Esophagus squamous epithelium (tissue), 5 donors: Measurements from ENCODE around the gene CENPP. TPM values are rescaled to one million over a fixed set of nuclear protein-coding genes. Genes with fewer than 3 reads are reported as not detected.

ENCODE experiments used
- DNase-seq: peaks from one replicate; lab custom pipeline; 2025; lab: John Stamatoyannopoulos, UW
- H3K27ac ChIP-seq, 4 donors: fragments of 200-600 bp; sonication (generic); one replicate each; pipeline ENCODE4 v1.5.1; 2016 to 2019; ENCODE audit warnings: mild to moderate bottlenecking in 1 of 4
- H3K27me3 ChIP-seq, 4 donors: fragments of 200-600 bp; sonication (generic); 1 replicate in 3 of 4; 2 replicates in 1 of 4; pipeline versions ENCODE4 v1.5.1 to v1.6.0; 2017 to 2021; ENCODE audit warnings: antibody characterized with exemption in 1 of 4
- H3K36me3 ChIP-seq, 3 donors: fragments of 200-600 bp; sonication (generic); one replicate each; pipeline ENCODE4 v1.5.1; 2016 to 2019
- H3K4me1 ChIP-seq, 3 donors: fragments of 200-600 bp; sonication (generic); one replicate each; pipeline ENCODE4 v1.5.1; 2017 to 2019
- H3K4me3 ChIP-seq, 4 donors: fragments of 200-600 bp; sonication (generic); 1 replicate in 3 of 4; 2 replicates in 1 of 4; pipeline ENCODE4 v1.5.1; 2016 to 2019; ENCODE audit warnings: mild to moderate bottlenecking in 2 of 4, moderate library complexity in 1 of 4
- H3K9me3 ChIP-seq, 3 donors: fragments of 200-600 bp; sonication (generic); one replicate each; pipeline ENCODE4 v1.5.1; 2016 to 2019
- CTCF ChIP-seq, 6 experiments: fragments of 450-650 bp in 4 of 6; fragments of 200-600 bp in 2 of 6; sonication (generic) in 2 of 6; IDR thresholded peaks; one replicate each; pipeline ENCODE4 v1.5.1; 2016 to 2019; ENCODE audit warnings: antibody characterized with exemption in 6 of 6, mild to moderate bottlenecking in 4 of 6, moderate library complexity in 4 of 6
- POLR2A ChIP-seq, 4 donors: fragments of 450-650 bp; IDR thresholded peaks; one replicate each; pipeline ENCODE4 v1.6.1; 2017; ENCODE audit warnings: antibody characterized with exemption in 4 of 4, mild to moderate bottlenecking in 4 of 4, moderate library complexity in 3 of 4
- WGBS, 2 donors: methylation state at CpG; one replicate each; pipeline ENCODE4 v1.1.5; 2018; 5-methylcytosine and 5-hydroxymethylcytosine counted together
- intact Hi-C: fragments of 100-400 bp; cut with DNase I; formaldehyde crosslinking; loops from one replicate; pipeline ENCODE4 v1.15.0; 2022
- total RNA-seq, 4 donors: library from RNA; depleted of rRNA; stranded (reverse); fragments of >200 nt; gene quantifications; one replicate each; pipeline ENCODE4 v1.1.0, GENCODE V29; 2016
- donor health status: DM: yes; HTN: yes; CAD: no.

The CENPP gene
- total RNA-seq, 4 donors from 2014 or later, result 6.0 to 10.7 (median 7.5) TPM

- no peak overlapping the region for H3K4me3 ChIP-seq
- no peak for DNase-seq
- no peaks in the 10 kb centered on the region for H3K36me3 ChIP-seq
- H3K27me3 ChIP-seq, result no peaks in the 10 kb centered on the region
- H3K27ac ChIP-seq, result no peak overlapping the region
- H3K4me1 ChIP-seq, result peaks cover 0 to 21% (median 7%) of the 10 kb centered on the region in 3 donors
- intact Hi-C loops, result no loop called here
- WGBS, 2 donors, result 74 to 86% methylated on average over 3 of the region's 3 CpGs
- TF ChIP-seq CTCF (IDR thresholded peaks at IDR 0.05) (no peak), POLR2A (IDR thresholded peaks at IDR 0.05) (no peak)
- no peaks in the 10 kb centered on the region for H3K9me3 ChIP-seq
Observed at GRCh38 chr9:92512622-92513021, 186.9 kb downstream of the CENPP start.

GRCh38 chr9:92513349-92513748 lies 187.6 kb downstream of the CENPP start:
- H3K27me3 ChIP-seq, result no peaks in the 10 kb centered on the region
- DNase-seq, result no peak
- peaks cover 0 to 13% (median 0%) of the 10 kb centered on the region in 3 donors for H3K4me1 ChIP-seq
- WGBS, 2 donors, result 65 to 73% methylated on average over 2 to 3 of the region's 3 CpGs
- no peaks in the 10 kb centered on the region for H3K36me3 ChIP-seq
- TF ChIP-seq CTCF (IDR thresholded peaks at IDR 0.05), result no peak
- intact Hi-C loops, result no loop called here
- no peak overlapping the region for H3K27ac ChIP-seq
- no peak overlapping the region for H3K4me3 ChIP-seq
- H3K9me3 ChIP-seq, result no peaks in the 10 kb centered on the region

DNA sequence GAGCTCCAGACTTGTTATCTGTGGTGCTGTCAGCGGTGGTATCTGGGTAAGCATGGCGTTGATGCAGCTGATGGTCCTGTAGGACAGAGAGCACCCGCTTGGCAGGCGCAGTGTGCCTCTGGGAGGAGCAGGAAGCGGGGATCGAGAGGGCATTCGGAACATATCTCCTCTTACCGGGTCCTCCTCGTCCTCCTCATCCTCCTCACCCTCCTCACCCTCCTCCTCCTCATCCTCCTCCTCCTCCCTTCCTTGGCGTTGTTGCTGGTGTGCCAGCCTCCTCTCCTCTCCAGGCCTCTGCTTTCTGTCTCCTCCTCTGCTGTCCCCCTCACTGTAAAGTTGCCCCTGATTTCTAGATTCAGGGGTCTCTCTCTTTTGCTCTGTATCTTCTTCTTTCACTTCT lies 188.9 kb downstream of the CENPP start:
- intact Hi-C loops, result no loop called here

GRCh38 chr9:92516521-92516920 lies 190.8 kb downstream of the CENPP start:
- TF ChIP-seq POLR2A (IDR thresholded peaks at IDR 0.05), result no peak
- TF ChIP-seq CTCF (IDR thresholded peaks at IDR 0.05), result no peak
- H3K27me3 ChIP-seq, result no peaks in the 10 kb centered on the region
- intact Hi-C loops, result no loop called here
- H3K36me3 ChIP-seq, result no peaks in the 10 kb centered on the region
- WGBS, 2 donors, result 88 to 96% methylated on average over 1 of the region's 1 CpG
- H3K9me3 ChIP-seq, result no peaks in the 10 kb centered on the region
- H3K4me3 ChIP-seq, result no peak overlapping the region
- H3K4me1 ChIP-seq, result peaks cover 0 to 6% (median 0%) of the 10 kb centered on the region in 3 donors
- DNase-seq, result no peak
- no peak overlapping the region for H3K27ac ChIP-seq

More for the DNA sequence above, 188.9 kb downstream of the CENPP start:
- no peak for DNase-seq
- Histone ChIP-seq H3K4me3 (no peak overlapping the region), H3K9me3 (no peaks in the 10 kb centered on the region), H3K27me3 (no peaks in the 10 kb centered on the region), H3K27ac (no peak overlapping the region), H3K36me3 (no peaks in the 10 kb centered on the region), H3K4me1 (peaks cover 0 to 6% (median 0%) of the 10 kb centered on the region in 3 donors)
- no peak for TF ChIP-seq CTCF (IDR thresholded peaks at IDR 0.05)
- no peak for TF ChIP-seq POLR2A (IDR thresholded peaks at IDR 0.05)
- WGBS, 2 donors, result 90 to 92% methylated on average over 10 of the region's 10 CpGs

DNA sequence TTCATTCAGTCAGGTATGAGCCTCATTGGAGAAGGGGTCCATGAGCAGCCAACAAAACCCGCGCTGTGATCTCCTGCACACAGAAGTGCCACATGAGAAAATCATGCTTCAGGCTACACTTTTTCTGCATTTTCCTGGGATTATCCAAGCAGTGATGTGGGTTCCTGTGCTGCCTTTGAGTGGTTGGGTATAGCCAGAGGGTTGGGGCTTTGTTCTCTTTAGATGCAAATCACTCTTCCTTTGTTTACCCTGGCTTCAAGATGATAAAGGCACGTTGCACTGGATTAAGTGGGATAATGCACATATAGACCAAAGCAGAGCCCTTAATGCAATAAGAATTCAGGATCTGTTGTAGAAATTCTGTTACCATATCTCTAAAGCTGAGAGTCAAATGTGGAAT lies 191.3 kb downstream of the CENPP start:
- H3K27ac ChIP-seq, result no peak overlapping the region
- intact Hi-C loops, result no loop called here
- 37 to 83% methylated on average over 3 of the region's 3 CpGs for WGBS, 2 donors
- H3K9me3 ChIP-seq, result no peaks in the 10 kb centered on the region
- no peaks in the 10 kb centered on the region for H3K27me3 ChIP-seq
- TF ChIP-seq CTCF (IDR thresholded peaks at IDR 0.05) (no peak), POLR2A (IDR thresholded peaks at IDR 0.05) (no peak)
- no peak for DNase-seq
- H3K4me3 ChIP-seq, result no peak overlapping the region
- no peaks in the 10 kb centered on the region for H3K36me3 ChIP-seq
- peaks cover 0 to 6% (median 0%) of the 10 kb centered on the region in 3 donors for H3K4me1 ChIP-seq
